HG03432 (cell line): ENCODE data around the gene CFAP54.

ENCODE experiments used
- ATAC-seq: cut with Tn5 transposase; IDR thresholded peaks from one replicate; pipeline ENCODE4 v1.9.1; 2021; ENCODE audit warnings: mild to moderate bottlenecking, moderate library complexity; ENCODE audit not compliant: unreplicated experiment

The CFAP54 gene

GRCh38 chr12:96814200-96814599 is 324.8 kb downstream of the CFAP54 start:
- ATAC-seq, result no peak

GRCh38 chr12:96821592-96821991 is 332.2 kb downstream of the CFAP54 start:
- ATAC-seq, result no peak

GRCh38 chr12:96822641-96823040 is 333.3 kb downstream of the CFAP54 start:
- ATAC-seq, result no peak

- ATAC-seq, result no peak
These were observed 334.9 kb downstream of the CFAP54 start for GRCh38 chr12:96824074-96824837.

- ATAC-seq, result no peak
These were observed 335.5 kb downstream of the CFAP54 start for GRCh38 chr12:96824838-96825236.

GRCh38 chr12:96828169-96828789 is 338.9 kb downstream of the CFAP54 start:
- ATAC-seq, result no peak

- no peak for ATAC-seq
These were observed 340.0 kb downstream of the CFAP54 start for GRCh38 chr12:96829354-96829753.

GRCh38 chr12:96831346-96831745 is 342.0 kb downstream of the CFAP54 start:
- no peak for ATAC-seq

GRCh38 chr12:96846293-96846692 is 356.9 kb downstream of the CFAP54 start:
- no peak for ATAC-seq

- no peak for ATAC-seq
These were observed 361.3 kb downstream of the CFAP54 start for GRCh38 chr12:96850676-96851075.

GRCh38 chr12:96858162-96858561 is 368.8 kb downstream of the CFAP54 start:
- ATAC-seq, result no peak

- no peak for ATAC-seq
These were observed 372.3 kb downstream of the CFAP54 start for GRCh38 chr12:96861656-96862055.

- no peak for ATAC-seq
These were observed 372.9 kb downstream of the CFAP54 start for GRCh38 chr12:96862326-96862725.

GRCh38 chr12:96864335-96864734 is 375.0 kb downstream of the CFAP54 start:
- ATAC-seq, result no peak

- ATAC-seq, result no peak
These were observed 377.6 kb downstream of the CFAP54 start for GRCh38 chr12:96866801-96867590.

GRCh38 chr12:96870946-96871345 is 381.6 kb downstream of the CFAP54 start:
- ATAC-seq, result no peak

GRCh38 chr12:96872961-96873360 is 383.6 kb downstream of the CFAP54 start:
- ATAC-seq, result no peak

GRCh38 chr12:96874211-96874610 is 384.8 kb downstream of the CFAP54 start:
- no peak for ATAC-seq

GRCh38 chr12:96876966-96877365 is 387.6 kb downstream of the CFAP54 start:
- ATAC-seq, result no peak

GRCh38 chr12:96878704-96879103 is 389.3 kb downstream of the CFAP54 start:
- ATAC-seq, result no peak

- ATAC-seq, result no peak
These were observed 389.9 kb downstream of the CFAP54 start for GRCh38 chr12:96879301-96879700.

GRCh38 chr12:96880220-96880619 is 390.8 kb downstream of the CFAP54 start:
- ATAC-seq, result no peak
